NCI-H1417 treated with DMSO at 0.1 percent for 48 hours (cell line): ENCODE results near the gene RBP5.
A peak's percentile ranks its signal among the peaks of the same experiment; 100 is the strongest.

ENCODE experiments used
- DNase-seq: peaks from one replicate; lab custom pipeline; 2025; lab: John Stamatoyannopoulos, UW

RBP5 gene

GRCh38 chr12:7145671-7146070 is 17.0 kb upstream of the RBP5 start:
- DNase-seq = no peak

- no peak for DNase-seq
These were observed 15.9 kb upstream of the RBP5 start for GRCh38 chr12:7144414-7145120.

GRCh38 chr12:7143564-7143963 is 14.9 kb upstream of the RBP5 start:
- no peak for DNase-seq

- DNase-seq = no peak
These were observed 14.2 kb upstream of the RBP5 start for GRCh38 chr12:7142809-7143465.

- DNase-seq = no peak
These were observed 13.5 kb upstream of the RBP5 start for GRCh38 chr12:7142056-7142644.

- no peak for DNase-seq
These were observed 12.8 kb upstream of the RBP5 start for GRCh38 chr12:7141351-7142005.

GRCh38 chr12:7139200-7139599 is 10.5 kb upstream of the RBP5 start:
- no peak for DNase-seq

- no peak for DNase-seq
These were observed 9.2 kb upstream of the RBP5 start for GRCh38 chr12:7137908-7138307.

- DNase-seq = no peak
These were observed 8.0 kb upstream of the RBP5 start for GRCh38 chr12:7136676-7137075.

GRCh38 chr12:7136071-7136470 is 7.4 kb upstream of the RBP5 start:
- DNase-seq = no peak

GRCh38 chr12:7134396-7135166 is 5.9 kb upstream of the RBP5 start:
- DNase-seq = no peak

GRCh38 chr12:7131502-7131866 is 2.8 kb upstream of the RBP5 start:
- DNase-seq = no peak

GRCh38 chr12:7130701-7131501 is 2.2 kb upstream of the RBP5 start:
- no peak for DNase-seq

GRCh38 chr12:7129872-7130691 is 1.4 kb upstream of the RBP5 start, which contains the start of gene CLSTN3:
CLSTN3 (plus strand) TSS chr12:7130371; CDS start chr12:7130649, 278 bp downstream.
- peak; percentile 36 for DNase-seq

GRCh38 chr12:7129287-7129871 is 690 bp upstream of the RBP5 start:
- DNase-seq = no peak

- no peak for DNase-seq
These were observed 618 bp downstream of the RBP5 start for GRCh38 chr12:7127916-7128626.

GRCh38 chr12:7125632-7126227 is 3.0 kb downstream of the RBP5 start:
- DNase-seq = no peak

- DNase-seq = no peak
These were observed 4.7 kb downstream of the RBP5 start for GRCh38 chr12:7123806-7124522.
